Renal pelvis (tissue), 12 donors: Measurements from ENCODE around the gene SLC23A1. TPM values are rescaled to one million over a fixed set of nuclear protein-coding genes. Genes with fewer than 3 reads are reported as not detected.

ENCODE experiments used
- DNase-seq: peaks from one replicate; pipeline ENCODE4 v3.0.0-alpha.2; 2013
- long read RNA-seq, 16 experiments: transcript quantifications; one replicate each; lab custom pipeline, GENCODE V29; 2026
- polyA plus RNA-seq, 3 donors: library from polyadenylated mRNA; unstranded; fragments of 120-200 nt; gene quantifications; one replicate each; pipeline ENCODE4 v1.2.1, GENCODE V29; 2013; ENCODE audit not compliant: insufficient read length in 3 of 3

SLC23A1 gene
- 10 to 100 TPM; 15.0 to 22.0 (median 18.0) TPM for polyA plus RNA-seq
- long read RNA-seq, donor 1, partial matches to known transcripts: 0 of 1 reads
- long read RNA-seq, donor 1, other reads (novel, unspliced or antisense): 0 of 1 reads
- long read RNA-seq, donor 2, partial matches to known transcripts: 0 of 3 reads
- long read RNA-seq, donor 2, other reads (novel, unspliced or antisense): 0 of 3 reads
- long read RNA-seq, donor 3: 0 reads
- long read RNA-seq, donor 4, partial matches to known transcripts: 0 of 1 reads
- long read RNA-seq, donor 4, other reads (novel, unspliced or antisense): 0 of 1 reads
- long read RNA-seq, donor 5: 0 reads
- long read RNA-seq, donor 6, partial matches to known transcripts: 6 of 7 reads
- long read RNA-seq, donor 6, other reads (novel, unspliced or antisense): 0 of 7 reads
- long read RNA-seq, donor 7: 0 reads
- long read RNA-seq, donor 8: 0 reads
- long read RNA-seq, donor 9, partial matches to known transcripts: 8 of 10 reads
- long read RNA-seq, donor 9, other reads (novel, unspliced or antisense): 0 of 10 reads
- long read RNA-seq, donor 10, partial matches to known transcripts: 7 of 10 reads
- long read RNA-seq, donor 10, other reads (novel, unspliced or antisense): 0 of 10 reads
- long read RNA-seq, donor 11, partial matches to known transcripts: 0 of 1 reads
- long read RNA-seq, donor 11, other reads (novel, unspliced or antisense): 0 of 1 reads
- long read RNA-seq, donor 12, partial matches to known transcripts: 11 of 14 reads
- long read RNA-seq, donor 12, other reads (novel, unspliced or antisense): 0 of 14 reads
- long read RNA-seq, donor 13: 0 reads
- long read RNA-seq, donor 14, partial matches to known transcripts: 0 of 3 reads
- long read RNA-seq, donor 14, other reads (novel, unspliced or antisense): 0 of 3 reads
- long read RNA-seq, donor 15, partial matches to known transcripts: 0 of 3 reads
- long read RNA-seq, donor 15, other reads (novel, unspliced or antisense): 0 of 3 reads
- long read RNA-seq, donor 16, partial matches to known transcripts: 5 of 8 reads
- long read RNA-seq, donor 16, other reads (novel, unspliced or antisense): 0 of 8 reads

DNA sequence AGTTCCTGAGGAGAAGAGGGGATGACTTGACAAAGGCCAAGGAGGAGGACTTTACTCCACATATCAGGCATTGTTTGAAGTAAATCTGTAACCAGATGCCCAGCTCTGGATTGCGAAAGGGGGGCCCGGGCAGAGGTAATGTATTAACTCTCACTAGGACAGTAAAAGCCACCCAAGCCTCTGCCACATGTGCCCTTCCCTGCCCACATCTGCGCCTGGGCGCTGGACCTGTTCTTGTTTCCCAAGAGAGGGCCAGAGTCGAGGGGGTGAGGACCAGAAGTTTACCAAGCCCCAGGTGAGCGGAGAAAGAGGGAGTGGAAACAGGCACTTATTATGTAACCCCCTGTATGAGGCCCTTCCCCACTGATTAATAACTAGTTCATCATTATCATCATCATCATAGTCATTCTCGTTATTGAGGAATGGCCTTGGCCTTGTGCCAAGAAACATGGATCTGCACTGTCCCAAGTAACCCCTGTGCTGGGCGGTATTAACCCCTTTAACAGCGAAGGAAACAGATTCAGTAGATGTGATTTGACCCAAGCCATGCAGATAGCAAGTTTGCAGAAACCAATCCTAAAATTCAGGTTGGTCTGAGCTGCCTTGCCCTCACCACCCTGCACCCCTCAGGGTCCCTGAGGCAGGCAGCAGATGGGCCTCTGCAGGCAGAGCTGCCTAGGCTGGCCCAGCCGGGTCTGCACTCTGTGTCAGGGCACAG, at the start of gene SLC23A1:
SLC23A1 (minus strand) TSS at position 23 of the 718 bp plus-strand sequence. CDS start 44 bp downstream, outside the sequence.
- peak; percentile 49 for DNase-seq

DNA sequence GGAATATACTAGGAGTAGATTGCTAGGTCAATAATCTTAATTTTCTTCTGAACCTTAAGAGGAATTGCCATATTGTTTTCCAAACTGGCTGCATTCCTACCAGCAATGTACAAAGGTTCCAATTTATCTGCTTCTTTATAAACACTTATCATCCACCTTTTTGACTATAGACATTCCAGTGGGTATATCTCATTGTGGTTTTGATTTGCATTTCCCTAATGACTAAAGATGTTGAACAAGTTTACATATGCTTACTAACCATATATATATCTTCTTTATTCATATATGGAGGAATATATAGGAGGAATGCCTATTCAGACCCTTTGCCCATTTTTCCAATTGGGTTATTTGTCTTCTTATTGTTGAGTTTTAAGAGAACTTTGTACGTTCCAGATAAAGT, 48.6 kb upstream of the SLC23A1 start:
- DNase-seq: no peak

DNA sequence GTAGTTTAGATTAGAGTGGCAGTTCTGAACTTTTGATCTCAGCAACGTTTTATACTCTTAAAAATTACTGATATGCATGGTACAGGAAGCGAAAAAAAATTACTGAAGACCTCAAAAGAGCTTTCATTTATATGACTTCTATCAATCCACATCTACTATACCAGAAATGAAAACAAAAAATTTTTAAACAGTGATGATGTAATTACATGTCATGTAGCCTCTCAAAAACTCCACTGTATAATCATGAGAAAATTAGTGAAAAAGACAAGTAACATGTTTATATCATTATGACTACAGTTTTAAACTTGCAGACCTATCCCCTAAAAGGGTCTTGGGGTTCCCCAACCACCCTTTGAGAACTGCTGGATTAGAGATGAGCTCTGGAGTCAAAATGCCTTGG, 46.9 kb upstream of the SLC23A1 start:
- no peak for DNase-seq

DNA sequence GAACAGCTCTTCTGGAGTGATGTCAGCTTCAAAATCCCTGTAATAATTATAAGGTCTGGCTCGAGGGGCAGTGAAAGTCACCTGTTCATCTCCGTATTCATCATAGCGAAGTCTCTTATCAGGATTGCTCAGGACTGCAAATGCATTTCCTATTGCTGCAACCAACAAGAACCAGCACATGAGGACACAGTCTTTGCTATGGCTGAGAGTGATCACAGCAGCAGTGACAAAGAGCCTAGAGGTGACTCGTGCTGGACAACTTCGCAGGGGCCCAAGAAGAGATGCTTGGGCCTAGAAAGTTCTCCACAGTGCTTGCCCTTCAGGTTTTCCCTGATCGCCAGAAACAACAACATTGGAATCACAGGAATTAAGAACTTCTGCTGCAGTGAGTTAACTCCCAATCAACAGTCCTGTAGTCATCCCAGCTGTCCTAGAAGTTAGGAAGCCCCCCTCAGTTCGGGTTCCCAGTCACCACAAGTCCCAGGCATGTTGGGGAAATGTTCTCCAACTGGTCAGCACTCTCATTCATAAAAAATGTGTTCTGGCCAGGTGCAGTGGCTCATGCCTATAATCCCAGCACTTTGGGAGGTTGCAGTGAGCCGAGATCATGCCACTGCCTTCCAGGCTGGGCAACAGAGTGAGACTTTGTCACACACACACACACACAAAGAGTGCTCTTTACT, 43.2 kb upstream of the SLC23A1 start:
- DNase-seq: no peak

DNA sequence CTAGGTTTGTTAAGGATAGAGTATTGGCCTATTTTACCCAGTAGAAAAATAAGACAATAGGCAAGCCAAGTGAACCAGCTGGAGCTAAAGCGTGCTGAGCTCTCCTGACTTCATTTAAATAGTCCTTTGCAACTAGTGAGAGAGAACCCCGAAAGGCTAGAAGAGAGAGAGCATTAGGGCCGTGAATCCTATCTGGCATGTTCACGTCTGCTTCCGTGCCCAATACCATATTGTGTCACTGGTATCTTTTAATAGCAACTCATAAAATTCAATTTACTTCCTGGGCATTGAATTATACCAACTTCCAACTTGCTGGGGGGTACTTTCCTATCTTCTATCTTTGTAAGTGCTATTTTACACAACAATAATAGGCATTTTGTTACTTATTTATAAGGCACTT, 42.4 kb upstream of the SLC23A1 start:
- DNase-seq: no peak

DNA sequence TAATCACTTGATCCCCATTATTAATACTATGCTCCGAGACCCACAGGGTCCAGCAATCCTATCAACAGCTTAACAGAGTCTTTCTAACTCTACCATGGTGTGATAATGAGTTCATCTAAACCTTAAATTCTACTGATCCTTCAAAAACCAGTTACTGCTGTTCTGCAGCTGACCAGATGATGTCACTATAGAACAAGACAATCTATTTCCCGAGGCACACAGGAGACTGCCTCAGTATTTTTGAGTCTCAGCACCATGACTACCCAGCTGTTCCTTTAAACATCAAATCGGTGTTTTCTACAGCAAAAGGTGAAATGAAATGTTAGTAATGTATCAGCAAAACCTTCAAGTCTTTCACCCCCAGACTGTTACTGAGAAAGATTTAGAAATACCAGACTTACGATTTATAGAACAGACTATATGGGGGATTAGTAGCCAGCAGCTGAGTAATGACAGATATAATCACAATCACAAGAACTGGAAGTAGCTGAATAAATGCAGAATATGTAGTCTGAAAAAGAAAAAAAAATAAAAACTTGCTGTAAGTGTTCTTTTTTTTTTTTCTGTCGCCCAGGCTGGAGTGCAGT, 39.3 kb upstream of the SLC23A1 start:
- DNase-seq: peak; percentile 69

DNA sequence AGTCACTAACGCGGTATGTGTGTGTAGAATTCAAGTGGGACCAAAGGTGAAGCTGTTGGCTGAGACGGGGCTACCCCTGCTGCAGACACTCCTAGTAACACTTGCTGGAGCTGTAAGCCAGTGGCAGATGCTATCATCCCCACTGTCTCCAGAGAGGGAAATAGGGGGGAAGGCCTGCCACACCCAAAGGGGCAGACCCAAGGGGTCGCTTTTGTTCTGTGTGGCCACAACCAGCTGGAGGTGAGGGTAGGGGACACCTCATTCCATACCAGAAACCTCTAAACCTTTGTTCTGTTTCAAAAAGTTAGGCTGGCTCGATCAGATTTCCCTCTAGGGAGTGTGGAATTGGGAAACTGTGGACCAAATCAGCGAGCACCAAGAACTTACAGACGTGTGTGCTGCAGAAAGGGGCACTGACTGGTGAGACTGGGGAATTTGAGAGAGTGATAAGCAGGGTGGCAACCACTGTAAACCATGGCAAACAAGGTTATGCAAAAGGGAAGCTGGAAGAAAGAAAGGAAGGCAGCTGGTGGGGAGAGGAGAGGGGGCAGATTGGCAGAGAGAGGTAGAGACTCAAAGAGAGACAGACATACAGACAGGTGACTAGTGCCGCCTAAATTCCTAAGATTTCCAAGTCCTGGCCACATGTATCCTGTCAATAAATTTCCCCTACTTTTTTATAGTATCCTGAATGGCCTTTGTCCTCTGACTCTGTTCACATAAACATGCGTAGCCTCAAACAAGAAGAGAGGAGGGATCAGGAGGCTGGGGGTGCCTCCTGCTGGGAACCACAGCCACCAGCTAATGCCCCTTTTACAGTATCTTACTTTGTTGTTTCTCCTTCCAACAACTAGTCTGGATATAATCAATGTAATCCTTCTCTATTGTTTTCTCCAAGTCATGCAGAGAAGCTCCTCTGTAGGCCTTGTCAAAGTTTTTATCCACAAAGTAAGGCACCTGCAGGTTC, 36.4 kb upstream of the SLC23A1 start:
- no peak for DNase-seq

DNA sequence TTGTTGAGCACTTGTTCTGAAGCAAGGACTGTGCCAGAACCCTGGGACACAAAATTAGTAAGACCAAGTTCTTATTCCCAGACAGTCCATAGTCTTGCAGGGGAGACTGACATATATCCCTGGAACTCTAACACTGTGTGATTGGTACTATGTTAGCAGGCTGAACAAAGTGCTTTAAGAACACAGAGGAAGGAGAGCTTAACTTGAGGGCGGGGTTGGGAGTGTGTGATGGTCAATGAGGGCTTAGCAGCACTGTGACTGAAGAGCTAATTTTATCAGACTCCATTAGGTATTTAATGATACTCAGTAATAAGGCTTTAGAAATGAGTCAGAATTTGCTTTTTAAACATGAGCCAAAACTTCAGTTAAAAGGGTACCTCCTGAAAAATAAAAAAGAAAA, 35.7 kb upstream of the SLC23A1 start:
- DNase-seq: no peak

DNA sequence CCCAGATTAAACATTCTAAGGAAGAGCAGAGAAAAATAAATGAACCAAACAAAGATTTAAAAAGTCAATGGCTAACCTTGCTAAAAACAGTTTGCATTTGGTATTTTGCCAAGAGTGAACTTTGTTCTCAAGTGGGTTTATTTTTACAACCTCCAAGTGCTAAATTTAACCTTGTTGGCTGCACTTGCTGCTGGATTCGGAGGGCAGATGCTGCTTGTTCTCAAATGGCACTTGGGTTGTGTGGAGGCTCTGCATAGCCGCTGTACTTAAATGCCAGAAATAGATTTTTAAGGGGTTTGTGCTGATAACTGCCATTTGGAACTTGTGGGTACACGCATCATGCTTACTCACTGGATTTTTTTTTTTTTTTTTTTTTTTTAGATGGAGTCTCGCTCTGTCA, 34.1 kb upstream of the SLC23A1 start:
- DNase-seq: no peak

DNA sequence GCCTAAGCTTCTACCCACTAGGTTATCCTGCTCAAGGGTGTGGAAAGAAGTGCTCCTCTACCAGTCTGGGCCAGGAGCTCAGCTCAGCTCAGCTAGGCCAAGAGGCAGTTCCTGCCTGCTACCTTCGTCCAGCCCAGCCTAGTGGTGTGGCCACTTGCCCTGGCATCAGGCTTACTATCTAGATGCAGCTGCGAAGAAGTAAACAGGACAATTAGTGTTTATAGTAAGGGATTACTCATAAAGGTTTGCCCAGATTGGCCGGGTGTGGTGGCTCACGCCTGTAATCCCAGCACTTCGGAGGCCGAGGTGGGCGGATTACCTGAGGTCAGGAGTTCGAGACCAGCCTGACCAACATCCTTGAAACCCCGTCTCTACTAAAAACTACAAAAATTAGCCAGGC, 33.6 kb upstream of the SLC23A1 start:
- DNase-seq: no peak

DNA sequence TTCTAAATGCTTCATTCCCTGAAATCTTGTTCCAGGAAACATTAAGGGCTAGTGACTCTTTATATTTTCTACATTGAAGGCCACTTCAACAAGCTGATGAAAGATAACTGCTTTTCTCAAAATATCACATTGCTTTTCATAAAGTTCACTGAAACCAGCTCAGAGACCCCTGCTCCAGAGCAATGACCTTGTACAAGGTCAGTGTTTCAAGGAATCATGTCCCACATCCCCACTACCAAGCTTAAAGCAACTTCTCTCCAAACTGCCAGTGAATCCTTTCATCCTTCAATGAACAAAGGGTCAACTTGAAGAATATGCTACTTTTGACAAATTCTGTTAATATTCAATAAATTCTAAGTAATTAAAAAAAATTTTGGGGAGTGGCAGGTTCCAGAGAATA, 32.8 kb upstream of the SLC23A1 start:
- no peak for DNase-seq

DNA sequence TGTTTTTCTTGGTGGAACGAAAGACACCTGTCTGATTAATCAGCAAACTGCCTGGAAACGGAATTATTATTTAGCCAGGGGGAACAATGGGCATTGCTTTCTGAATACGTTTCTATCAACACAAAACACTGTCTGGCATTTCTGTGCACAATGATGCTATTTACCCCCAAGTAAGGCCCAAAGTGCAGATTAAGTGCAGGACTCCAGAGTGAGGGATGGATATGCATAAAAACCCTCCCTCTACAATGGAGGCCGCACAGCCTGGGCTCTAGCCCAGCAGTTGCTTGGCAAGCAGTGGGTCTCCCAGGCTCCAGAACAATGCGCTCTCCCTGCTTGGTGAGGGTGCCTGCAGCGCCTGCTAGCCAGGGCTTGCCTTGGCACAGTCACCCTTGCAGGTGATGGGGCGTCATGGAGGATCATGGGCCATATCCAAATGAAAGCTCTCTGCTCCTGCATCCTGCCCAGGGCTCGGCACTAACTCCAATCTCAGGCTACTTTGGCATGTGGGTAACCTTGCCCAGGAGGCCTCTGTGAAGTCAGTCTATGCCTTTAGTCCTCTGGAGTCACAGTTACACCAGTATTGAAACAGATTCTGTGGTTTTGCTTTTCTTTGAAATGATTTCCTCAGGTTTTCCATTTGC, 32.2 kb upstream of the SLC23A1 start:
- no peak for DNase-seq

DNA sequence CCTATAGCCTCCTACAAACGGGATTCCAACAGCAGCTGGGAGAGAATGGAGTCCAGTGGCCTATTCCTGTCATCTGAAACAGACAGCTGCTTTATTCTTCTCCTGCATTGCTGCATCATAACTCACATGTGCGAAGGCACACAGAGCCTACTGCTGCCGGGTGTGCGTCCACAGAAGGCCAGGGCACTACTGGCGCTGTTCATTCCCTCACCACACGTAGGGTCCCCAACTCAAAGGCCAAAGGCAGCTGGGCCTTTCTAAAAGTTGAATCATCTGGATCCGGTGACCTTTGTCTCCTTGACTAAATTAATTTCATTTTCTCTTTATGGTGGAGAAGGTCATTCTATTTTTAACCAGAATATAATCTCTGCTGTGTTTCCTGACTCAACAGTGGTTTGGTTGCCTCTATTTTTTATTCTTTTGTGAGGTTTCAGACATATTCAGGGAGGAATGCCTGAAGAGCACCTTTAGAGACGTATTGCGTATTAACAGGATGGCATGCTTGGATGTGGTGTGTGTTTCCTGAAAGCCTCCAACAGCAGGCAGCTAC, 31.6 kb upstream of the SLC23A1 start:
- no peak for DNase-seq

DNA sequence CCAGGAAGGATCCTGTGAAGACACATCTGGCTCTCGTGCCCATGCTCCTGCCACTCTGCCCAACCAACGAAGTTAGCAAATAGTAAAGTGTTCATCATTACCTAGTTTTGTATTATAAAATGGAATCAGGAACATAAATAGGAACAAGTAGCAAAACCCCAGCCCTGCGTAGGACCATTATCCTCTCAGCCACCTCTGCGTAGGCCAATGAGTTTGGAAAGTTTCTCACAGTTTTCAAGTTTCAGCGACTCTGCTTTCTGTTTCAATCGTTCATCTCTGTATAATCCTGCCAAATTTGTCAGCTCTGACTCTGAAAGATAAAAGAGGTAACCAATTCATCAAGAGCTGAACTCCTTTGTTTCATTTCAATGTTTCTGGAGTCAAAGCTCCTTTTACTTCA, 30.9 kb upstream of the SLC23A1 start:
- no peak for DNase-seq

DNA sequence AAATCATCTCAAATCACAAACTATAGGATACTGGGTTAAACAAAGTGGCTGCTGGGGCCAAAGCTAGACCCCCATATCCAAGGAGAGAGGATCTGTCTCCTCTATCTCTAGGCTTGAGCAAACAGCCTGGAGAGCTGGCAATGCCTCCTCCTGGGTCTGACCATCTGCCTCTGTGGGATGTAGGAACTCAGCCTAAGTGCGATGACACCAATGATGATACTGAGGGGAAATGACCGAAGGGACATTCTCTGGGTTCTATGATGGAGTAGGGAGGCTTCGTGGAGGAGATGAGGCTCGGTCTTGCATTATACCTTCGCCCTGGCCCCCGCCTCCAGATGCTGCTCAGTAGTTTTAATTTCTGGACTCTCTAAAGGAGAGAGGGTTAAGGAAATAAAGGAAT, 30.1 kb upstream of the SLC23A1 start:
- DNase-seq: no peak

DNA sequence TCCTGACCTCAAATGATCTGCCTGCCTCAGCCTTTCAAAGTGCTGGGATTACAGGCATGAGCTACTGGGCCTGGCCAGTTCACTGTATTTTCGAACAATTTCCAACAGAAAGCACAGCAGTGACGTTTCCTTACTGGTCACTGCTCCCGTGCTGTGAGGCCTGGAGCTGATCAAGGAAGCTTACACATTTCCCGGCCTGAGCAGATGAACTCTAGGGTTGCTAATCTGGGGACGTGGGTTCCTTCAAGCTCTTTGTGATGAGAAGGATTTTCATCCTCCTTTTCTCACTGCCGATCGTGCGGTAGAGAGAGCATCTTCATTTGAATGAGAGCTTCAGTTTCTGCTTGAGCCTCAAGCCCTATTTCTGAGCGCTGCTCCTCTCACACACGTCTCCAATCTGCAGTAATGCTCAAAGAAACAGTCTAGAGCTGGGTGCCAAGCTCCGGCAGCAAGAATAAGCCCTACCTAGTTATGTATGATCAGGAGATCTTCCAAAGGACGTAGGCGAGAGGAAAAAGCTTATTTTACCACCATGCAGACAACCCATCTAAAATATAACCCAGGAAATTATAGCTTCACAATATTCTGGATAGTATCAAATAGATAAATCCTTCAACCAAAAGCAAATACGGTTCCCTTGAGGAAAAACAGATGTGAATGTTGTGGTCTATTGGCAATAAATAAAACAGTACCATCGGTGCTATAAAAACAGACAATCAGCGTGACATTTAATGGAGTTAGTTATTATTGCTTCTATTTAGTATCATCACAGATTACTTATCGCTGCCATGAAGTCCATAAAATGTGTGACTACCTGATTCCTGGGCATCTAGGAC, 28.1 kb upstream of the SLC23A1 start:
- no peak for DNase-seq

DNA sequence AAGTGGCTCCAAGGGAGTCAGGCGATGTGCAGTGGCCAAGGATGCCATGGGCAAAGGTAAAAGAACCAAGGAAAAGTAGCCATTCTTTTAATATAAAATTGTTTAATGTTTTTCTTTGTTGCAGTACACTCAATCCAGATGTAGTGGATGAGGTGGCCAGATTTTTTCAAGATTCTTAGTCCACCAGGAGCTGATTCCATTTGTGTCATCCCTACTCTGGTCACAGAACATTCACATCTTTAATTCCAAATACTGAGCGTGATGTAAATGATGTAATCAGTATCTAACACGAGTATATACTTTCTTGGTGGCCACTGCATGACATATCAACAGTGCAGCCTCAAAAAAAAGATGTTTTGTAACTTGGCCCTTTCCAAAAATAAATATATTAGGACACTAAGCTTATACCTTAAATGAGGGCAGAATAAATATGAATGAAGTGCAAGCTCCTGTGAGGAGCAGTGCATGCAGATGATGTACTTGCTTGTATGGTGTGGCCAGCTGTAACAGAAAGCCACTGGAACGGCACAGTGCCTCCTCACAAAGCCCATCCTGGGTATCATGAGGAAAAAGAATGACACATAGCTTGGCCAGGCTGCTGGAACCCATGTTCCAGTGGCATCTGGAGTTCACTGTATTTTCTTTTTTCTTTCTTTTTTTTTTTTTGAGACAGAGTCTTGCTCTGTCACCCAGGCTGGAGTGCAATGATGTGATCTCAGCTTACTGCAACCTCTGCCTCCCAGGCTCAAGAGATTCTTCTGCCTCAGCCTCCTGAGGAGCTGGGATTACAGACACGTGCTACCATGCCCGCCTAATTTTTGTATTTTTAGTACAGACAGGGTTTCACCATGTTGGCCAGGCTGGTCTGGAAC, 27.3 kb upstream of the SLC23A1 start:
- DNase-seq: no peak
